ES-I3 (cell line): ENCODE measurements around the gene CDC37L1.
"Not testable (repeated sequence)": the region's sequence is repeated elsewhere in the genome, so short reads cannot be mapped to it uniquely, and the experiment has no call there.

Experiments used
- H3K36me3 ChIP-seq: 2 replicates; pipeline ENCODE4 v1.6.1; 2013; ENCODE audit warnings: mild to moderate bottlenecking, low read length, control low read depth, moderate library complexity; ENCODE audit not compliant: insufficient read depth
- H3K4me1 ChIP-seq: 2 replicates; pipeline ENCODE4 v1.6.1; 2013; ENCODE audit warnings: mild to moderate bottlenecking, control low read depth, low read length; ENCODE audit not compliant: insufficient read depth
- H3K9ac ChIP-seq: 2 replicates; pipeline ENCODE4 v1.6.1; 2013; ENCODE audit warnings: low read depth, mild to moderate bottlenecking, low read length, moderate library complexity
- H3K9me3 ChIP-seq: 2 replicates; pipeline ENCODE4 v1.6.1; 2013; ENCODE audit warnings: mild to moderate bottlenecking, low read length, moderate library complexity; ENCODE audit not compliant: control insufficient read depth, insufficient read depth

The CDC37L1 gene

DNA sequence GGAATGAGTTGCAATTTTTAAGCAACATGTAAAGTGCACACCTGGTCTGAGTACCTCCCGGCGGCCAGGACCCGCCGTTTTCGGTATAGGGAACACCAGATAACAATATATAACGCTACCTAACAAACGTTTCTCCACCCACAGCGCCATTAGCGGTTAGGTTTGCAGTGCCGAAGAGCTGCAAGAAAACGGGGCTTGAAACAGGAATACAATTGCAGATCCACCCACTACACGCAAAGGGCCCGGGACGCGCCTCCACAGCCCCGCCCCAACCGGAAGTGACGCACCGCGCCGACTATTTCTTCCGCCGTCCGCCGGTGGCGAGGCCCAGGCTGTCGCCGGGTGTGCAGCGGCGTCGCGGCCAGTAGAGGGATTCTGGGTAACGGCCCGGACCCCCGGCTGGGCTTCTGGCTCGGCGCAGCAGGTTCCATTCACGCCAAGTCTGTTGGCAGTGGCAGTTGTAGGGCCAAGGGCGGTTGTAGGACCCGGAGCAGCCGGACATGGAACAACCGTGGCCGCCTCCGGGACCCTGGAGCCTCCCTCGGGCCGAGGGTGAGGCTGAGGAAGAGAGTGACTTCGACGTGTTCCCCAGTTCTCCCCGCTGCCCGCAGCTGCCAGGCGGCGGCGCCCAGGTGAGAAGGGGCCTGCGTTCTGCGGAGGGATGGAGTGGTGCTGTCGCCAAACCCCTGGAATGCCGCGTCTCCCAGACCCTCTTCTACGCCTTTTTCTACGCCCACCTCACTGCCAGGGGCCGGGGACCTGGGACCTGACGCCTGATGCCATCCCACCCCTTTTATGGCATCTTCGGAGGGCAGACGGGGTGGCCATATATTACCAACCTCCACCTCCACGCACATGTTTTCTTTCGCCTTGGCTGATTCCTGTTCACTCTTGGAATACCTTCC lies at the start of gene CDC37L1:
TSS of gene CDC37L1 (plus strand) at position 302 of the 905 bp plus-strand sequence. CDS start at position 501, 199 bp downstream.
- peaks cover 11% of the 10 kb centered on the region for H3K4me1 ChIP-seq
- H3K9me3 ChIP-seq, result no peaks in the 10 kb centered on the region
- peaks cover under 1% of the 10 kb centered on the region; the same call in 1 of the 2 replicates for H3K36me3 ChIP-seq
- peak within 1 kb of the TSS; percentile 88 for H3K9ac ChIP-seq

DNA sequence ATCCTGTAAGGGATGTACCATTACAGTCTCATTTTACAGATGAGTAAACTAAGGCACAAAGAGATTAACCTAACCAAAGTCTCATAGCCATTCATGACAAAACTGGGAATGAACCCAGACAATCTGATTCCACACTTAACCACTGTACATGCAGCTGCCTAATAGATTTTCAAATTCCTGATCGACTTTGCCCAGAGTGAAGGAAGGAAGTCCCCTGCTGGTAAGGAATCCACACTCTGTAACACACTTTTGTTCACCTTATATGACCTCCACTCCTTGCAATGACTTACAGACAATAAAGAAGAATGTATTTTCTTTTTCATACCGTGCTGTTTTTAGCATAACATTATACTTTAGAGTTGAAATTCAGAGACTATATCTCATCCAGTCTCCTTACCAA lies 48.5 kb upstream of the CDC37L1 start:
- no peaks in the 10 kb centered on the region for H3K9me3 ChIP-seq
- peaks cover 14% of the 10 kb centered on the region for H3K4me1 ChIP-seq

DNA sequence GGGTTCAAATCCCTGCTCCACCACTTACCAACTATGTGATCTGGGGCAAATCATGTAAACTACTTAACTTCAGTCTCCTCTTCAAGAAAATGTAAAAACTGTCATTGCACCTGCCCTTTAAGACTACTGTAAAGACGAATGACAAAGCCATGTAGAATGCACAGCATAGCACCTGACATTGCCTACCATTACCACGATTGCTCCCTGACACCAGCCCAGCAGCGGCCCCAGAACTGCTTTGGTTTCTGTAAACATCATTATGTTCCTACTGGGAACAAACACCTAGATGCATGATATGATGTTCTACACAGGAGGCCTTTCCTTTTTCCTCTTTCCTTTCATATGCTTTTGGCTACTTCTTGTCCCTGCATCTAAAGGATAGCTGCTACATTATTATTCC lies 40.4 kb upstream of the CDC37L1 start:
- no peaks in the 10 kb centered on the region for H3K9me3 ChIP-seq
- H3K36me3 ChIP-seq, result no peaks in the 10 kb centered on the region

More for the DNA sequence above, 48.5 kb upstream of the CDC37L1 start:
- Histone ChIP-seq H3K36me3 (no peaks in the 10 kb centered on the region), H3K9ac (no peak overlapping the region)

DNA sequence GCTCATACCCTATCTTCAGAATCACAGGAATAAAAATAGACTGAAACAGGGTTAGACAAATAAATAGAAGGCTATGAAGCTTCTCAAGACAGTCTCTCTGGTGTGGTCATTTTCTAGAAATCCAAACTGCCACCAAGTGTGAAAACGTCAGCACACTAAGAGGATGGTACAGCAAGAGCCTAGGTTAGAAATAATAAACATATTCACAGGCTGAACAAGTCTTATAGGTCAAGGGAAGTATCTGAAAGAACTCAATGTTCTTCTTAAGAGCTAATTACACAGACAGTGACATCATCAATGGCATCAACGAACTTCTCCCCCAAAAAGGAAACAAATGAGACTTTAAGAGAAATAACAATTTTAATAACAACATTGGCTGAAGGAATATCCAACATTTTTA lies 39.9 kb upstream of the CDC37L1 start:
- Histone ChIP-seq H3K4me1 (no peaks in the 10 kb centered on the region; the same call in 1 of the 2 replicates), H3K9me3 (no peaks in the 10 kb centered on the region), H3K36me3 (no peaks in the 10 kb centered on the region), H3K9ac (no peak overlapping the region)

More for the DNA sequence above, 40.4 kb upstream of the CDC37L1 start:
- H3K4me1 ChIP-seq, result no peaks in the 10 kb centered on the region; the same call in 1 of the 2 replicates
- no peak overlapping the region for H3K9ac ChIP-seq

DNA sequence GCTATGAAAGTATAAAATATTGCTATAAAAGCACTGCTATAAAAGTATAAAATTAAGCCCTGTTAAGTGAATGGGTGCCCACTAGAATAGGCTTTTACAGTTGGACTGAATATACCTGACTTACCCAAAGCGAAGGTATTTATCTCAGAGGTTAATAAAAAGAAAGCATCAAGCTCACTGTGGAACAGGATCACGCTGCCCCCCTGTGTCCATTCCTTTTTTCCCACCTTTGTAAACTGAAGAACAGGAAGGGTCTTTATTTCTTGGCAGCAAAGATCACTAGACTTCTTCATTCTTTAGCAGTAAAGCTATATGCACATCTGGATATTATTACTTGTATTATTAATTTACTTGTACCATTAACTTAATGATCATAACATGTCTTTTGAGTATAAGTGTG lies 39.3 kb upstream of the CDC37L1 start:
- Histone ChIP-seq H3K9ac (no peak overlapping the region), H3K4me1 (no peaks in the 10 kb centered on the region; the same call in 1 of the 2 replicates), H3K36me3 (no peaks in the 10 kb centered on the region), H3K9me3 (no peaks in the 10 kb centered on the region)

DNA sequence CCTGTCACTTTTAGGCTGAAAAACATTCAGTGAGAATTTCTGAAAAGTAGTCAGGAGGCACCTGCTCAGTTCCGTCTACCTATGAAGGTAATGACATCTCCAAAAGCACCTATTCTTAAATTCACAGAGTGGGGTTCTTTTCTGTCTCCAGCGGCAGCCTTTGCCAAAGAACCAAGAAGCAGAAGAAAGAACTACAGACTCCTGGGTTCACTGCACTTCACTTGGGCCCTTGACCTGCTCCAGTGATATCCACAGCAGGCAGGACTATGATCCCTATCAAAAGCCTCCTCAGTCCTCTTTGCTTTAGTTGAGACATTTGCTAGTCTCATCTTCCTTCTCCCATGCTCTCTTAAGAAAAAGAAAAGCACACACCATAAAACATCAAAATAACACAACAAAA lies 37.0 kb upstream of the CDC37L1 start:
- no peaks in the 10 kb centered on the region for H3K9me3 ChIP-seq
- H3K9ac ChIP-seq, result no peak overlapping the region
- H3K4me1 ChIP-seq, result no peaks in the 10 kb centered on the region; the same call in 1 of the 2 replicates
- no peaks in the 10 kb centered on the region for H3K36me3 ChIP-seq

DNA sequence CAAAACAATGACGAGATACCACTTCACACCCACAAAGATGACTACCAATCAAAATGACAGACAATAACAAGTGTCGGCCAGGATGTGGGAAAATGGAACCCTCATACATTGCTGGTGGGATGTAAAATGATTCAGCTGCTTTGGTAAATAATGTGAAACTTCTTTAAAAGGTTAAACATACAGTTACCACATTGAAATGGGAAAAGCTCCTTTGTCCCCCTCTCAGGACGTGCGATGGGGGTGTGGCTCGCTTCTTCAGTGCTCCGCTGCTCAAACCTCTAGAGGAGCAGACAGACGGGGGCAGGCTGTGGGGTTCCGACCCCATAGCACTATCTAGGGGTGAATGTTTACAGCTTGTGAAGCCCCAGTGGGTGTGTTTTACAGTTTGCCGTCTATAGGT lies 25.3 kb upstream of the CDC37L1 start:
- Histone ChIP-seq H3K4me1 (peaks cover 10% of the 10 kb centered on the region; the same call in 1 of the 2 replicates), H3K9ac (no peak overlapping the region), H3K36me3 (no peaks in the 10 kb centered on the region), H3K9me3 (no peaks in the 10 kb centered on the region)

DNA sequence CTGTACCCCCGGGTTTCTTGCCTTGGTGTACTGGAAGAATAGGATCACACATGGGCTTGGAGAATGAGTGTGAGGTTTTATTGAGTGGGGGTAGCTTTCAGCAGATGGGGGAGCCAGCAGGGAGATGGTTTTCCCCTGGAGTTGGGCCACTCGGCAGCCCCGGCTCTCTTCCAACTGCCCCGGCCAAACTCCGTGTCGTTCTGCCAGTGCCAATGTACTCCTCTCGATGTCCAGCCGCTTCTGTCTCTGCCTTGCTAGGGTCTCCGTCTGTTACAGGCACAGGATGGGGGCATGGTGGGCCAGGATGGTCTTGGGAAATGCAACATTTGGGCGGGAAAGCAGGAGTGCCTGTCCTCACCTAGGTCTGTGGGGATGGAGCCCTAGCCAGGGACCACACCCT lies 24.8 kb upstream of the CDC37L1 start:
- Histone ChIP-seq H3K36me3 (no peaks in the 10 kb centered on the region), H3K4me1 (peaks cover 10% of the 10 kb centered on the region; the same call in 1 of the 2 replicates), H3K9me3 (no peaks in the 10 kb centered on the region), H3K9ac (no peak overlapping the region)

DNA sequence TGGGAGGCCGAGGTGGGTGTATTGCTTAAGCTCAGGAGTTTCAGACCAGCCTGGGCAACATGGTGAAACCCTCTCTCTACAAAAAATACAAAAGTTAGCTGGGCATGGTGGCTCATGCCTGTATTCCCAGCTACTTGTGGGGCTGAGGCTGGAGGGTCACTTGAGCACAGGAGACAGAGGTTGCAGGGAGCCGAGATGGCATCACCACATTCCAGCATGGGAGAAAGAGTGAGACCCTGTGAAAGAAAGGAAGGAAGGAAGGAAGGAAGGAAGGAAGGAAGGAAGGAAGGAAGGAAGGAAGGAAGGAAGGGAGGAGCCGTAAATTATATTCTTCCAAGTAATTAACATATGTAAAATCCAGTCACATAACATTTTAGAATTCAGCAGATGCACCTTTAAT lies 23.2 kb upstream of the CDC37L1 start:
- H3K4me1 ChIP-seq, result peaks cover 10% of the 10 kb centered on the region; the same call in 1 of the 2 replicates
- H3K9me3 ChIP-seq, H3K36me3 ChIP-seq, H3K9ac ChIP-seq: not testable (repeated sequence)

DNA sequence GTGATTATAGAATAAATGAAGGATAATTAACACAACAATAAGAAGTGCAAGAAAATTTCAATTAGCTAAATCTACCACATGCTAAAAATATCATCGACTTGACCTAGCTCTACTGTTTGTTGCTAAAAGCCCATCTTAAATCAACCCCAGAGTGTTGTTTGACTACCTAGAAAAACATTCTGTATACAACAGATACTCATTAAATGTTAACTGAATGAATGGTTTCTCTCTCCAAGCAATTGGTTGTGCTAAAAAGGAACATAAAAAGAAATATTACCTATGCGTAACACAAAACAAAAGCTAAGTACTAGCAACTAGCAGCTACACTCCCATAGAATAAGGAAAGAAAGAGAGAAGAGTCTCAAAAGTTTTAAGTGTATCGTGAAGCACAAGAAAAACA lies 22.7 kb upstream of the CDC37L1 start:
- Histone ChIP-seq H3K9ac (no peak overlapping the region), H3K9me3 (no peaks in the 10 kb centered on the region), H3K4me1 (peaks cover 10% of the 10 kb centered on the region; the same call in 1 of the 2 replicates), H3K36me3 (no peaks in the 10 kb centered on the region)

DNA sequence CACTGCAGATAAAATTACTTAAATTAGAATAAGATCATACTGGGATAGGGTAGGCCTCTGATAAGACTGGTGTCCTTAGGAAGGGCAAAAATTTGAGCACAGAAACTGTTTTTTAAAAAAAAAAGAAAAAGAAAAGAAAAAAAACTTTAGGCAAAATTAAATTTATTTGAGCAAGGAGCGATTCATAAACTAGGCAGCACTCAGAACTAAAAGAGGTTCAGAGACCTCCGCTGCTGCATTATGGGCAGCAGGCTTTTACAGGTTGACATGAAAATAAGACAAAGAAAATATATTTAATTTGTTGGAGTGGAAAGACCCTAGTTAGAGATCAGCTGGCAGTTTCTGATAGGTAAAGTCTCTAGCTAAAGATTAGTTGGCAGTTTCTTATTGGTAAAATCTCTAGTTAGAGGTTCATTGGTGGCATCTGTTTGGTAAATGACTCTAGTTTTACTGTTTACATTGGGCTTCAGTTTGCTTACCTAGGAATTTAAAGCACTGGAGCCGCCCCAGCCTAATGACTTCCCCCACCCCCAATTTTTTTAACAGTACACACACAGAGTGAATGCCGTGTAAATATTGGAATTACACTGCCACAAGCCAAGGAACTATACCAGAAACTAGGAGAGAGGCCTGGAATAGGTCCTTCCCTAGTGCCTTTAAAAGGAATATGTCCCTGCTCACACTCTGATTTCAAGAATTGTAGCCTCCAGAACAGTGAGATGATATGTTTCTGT lies 21.8 kb upstream of the CDC37L1 start:
- no peaks in the 10 kb centered on the region for H3K9me3 ChIP-seq
- H3K36me3 ChIP-seq, result no peaks in the 10 kb centered on the region
- no peak overlapping the region for H3K9ac ChIP-seq
- H3K4me1 ChIP-seq, result peaks cover 10% of the 10 kb centered on the region; the same call in 1 of the 2 replicates

DNA sequence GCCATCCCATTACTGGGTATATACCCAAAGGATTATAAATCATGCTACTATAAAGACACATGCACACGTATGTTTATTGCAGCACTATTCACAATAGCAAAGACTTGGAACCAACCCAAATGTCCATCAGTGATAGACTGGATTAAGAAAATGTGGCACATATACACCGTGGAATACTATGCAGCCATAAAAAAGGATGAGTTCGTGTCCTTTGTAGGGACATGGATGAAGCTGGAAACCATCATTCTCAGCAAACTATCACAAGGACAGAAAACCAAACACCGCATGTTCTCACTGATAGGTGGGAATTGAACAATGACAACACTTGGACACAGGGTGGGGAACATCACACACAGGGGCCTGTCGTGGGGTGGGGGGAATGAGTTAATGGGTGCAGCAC lies 18.7 kb upstream of the CDC37L1 start:
- peaks cover 16% of the 10 kb centered on the region; the same call in 1 of the 2 replicates for H3K4me1 ChIP-seq
- H3K9ac ChIP-seq, H3K36me3 ChIP-seq, H3K9me3 ChIP-seq: not testable (repeated sequence)

DNA sequence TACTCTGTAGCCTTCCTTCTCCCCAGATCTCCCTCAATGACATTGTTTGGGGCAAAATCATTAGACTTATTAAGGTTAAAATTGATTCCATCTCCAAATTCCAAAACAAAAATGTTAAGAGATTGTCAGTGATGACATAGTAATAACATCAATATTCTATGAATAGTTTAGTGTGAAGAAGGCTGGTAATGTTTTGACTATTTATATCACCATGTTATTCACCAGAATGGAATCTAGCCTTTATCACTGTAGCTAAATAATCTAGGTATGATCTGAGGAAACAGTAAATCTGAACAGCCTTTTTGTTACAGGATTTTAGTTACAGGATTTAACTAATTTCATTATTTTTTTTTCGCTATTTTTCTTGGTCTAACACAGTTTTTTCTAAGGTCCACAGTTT lies 18.2 kb upstream of the CDC37L1 start:
- H3K9ac ChIP-seq, result no peak overlapping the region
- H3K36me3 ChIP-seq, result no peaks in the 10 kb centered on the region
- no peaks in the 10 kb centered on the region for H3K9me3 ChIP-seq
- peaks cover 14% of the 10 kb centered on the region; the same call in 1 of the 2 replicates for H3K4me1 ChIP-seq

DNA sequence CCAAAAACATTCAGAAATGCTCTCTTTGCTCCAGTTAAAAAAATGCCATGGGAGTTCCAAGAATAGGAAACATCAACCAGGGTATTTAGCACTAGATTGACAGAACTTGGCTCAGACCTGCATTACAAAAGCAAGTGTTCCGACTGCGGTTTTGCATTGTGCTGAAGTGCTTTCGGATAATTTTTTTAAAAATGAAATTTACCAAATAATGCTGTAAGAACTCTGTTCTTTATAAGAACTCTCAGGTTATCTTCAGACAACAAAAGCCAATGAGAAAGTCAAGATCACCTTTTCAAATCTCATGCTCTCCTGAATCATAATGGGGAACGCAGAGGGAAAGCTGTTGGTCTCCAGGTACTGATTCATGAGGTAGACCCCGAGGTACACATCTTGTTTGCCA lies 17.8 kb upstream of the CDC37L1 start:
- H3K4me1 ChIP-seq, result peaks cover 9% of the 10 kb centered on the region; the same call in 1 of the 2 replicates
- H3K9ac ChIP-seq, result peak overlapping the region; percentile 77
- H3K36me3 ChIP-seq, result no peaks in the 10 kb centered on the region
- no peaks in the 10 kb centered on the region for H3K9me3 ChIP-seq
